Endothelial cell of umbilical vein (primary cell): Measurements from ENCODE around the gene XAGE3. TPM values are rescaled to one million over a fixed set of nuclear protein-coding genes. Genes with fewer than 3 reads are reported as not detected.

ENCODE experiments used
- BruUV-seq: library from RNA; stranded (reverse); fragments of 400-500 nt; replicated peaks from 2 replicates; lab custom pipeline; 2021; lab: Mats Ljungman, UMichigan
- CTCF ChIA-PET: fragments of 300-600, 350-600 bp; sonication (Branson Sonifier 250); formaldehyde crosslinking; loops from one replicate; lab custom pipeline; 2021; ENCODE audit warnings: antibody characterized with exemption, inconsistent platforms; lab: Charles Lee
- POLR2A ChIA-PET: fragments of 300-600, 350-600 bp; sonication (Branson Sonifier 250); formaldehyde crosslinking; loops from one replicate; lab custom pipeline; 2021; ENCODE audit warnings: antibody characterized with exemption, inconsistent platforms; lab: Charles Lee
- DNase-seq: peaks from one replicate; pipeline ENCODE4 v3.0.0-alpha.2; 2011; ENCODE audit warnings: low read depth, low spot score
- FAIRE-seq: peaks from 2 replicates; lab custom pipeline; 2011; peaks lifted over from hg19 to GRCh38; lab: Jason Lieb, UNC
- H2AFZ ChIP-seq: 2 replicates; pipeline ENCODE4 v1.6.0; 2012; ENCODE audit warnings: low read depth, low read length, control low read depth, inconsistent platforms
- H3K27ac ChIP-seq: 2 replicates; pipeline ENCODE4 v1.5.1; 2011; ENCODE audit warnings: low read depth, mild to moderate bottlenecking, control low read depth, low read length, moderate library complexity; ENCODE audit not compliant: insufficient read depth
- H3K27me3 ChIP-seq, 2 experiments: 2 replicates each; pipeline versions ENCODE4 v1.6.0 to v1.6.1; 2011; ENCODE audit warnings: low read length in 2 of 2, mixed read lengths in 1 of 2; ENCODE audit not compliant: control insufficient read depth in 2 of 2, insufficient read depth in 2 of 2
- H3K36me3 ChIP-seq, 2 experiments: 2 replicates in 1 of 2; 3 replicates in 1 of 2; pipeline ENCODE4 v1.5.1; 2011; ENCODE audit warnings: low read length in 2 of 2, mild to moderate bottlenecking in 1 of 2, moderate library complexity in 1 of 2; ENCODE audit not compliant: control insufficient read depth in 2 of 2, insufficient read depth in 2 of 2; ENCODE audit errors: extremely low read depth in 1 of 2
- H3K4me1 ChIP-seq: 3 replicates; pipeline ENCODE4 v1.5.1; 2011; ENCODE audit warnings: mild to moderate bottlenecking, low read length; ENCODE audit not compliant: control insufficient read depth, insufficient read depth; ENCODE audit errors: extremely low read depth
- H3K4me2 ChIP-seq: 2 replicates; pipeline ENCODE4 v1.6.1; 2011; ENCODE audit warnings: low read length, control low read depth, mixed read lengths; ENCODE audit not compliant: insufficient read depth
- H3K4me3 ChIP-seq, 3 experiments: fragments of 200-600 bp in 1 of 3; sonication (generic), shearing (Covaris generic) in 1 of 3; replicated peaks in 1 of 3; 2 replicates each; pipeline ENCODE4 v1.5.1; 2011 to 2016; ENCODE audit warnings: control low read depth in 3 of 3, low read length in 3 of 3, mild to moderate bottlenecking in 2 of 3, inconsistent platforms in 1 of 3, low read depth in 1 of 3, moderate library complexity in 1 of 3; ENCODE audit not compliant: insufficient read depth in 1 of 3
- H3K79me2 ChIP-seq: 2 replicates; pipeline ENCODE4 v1.6.0; 2012; ENCODE audit warnings: low read length, inconsistent platforms; ENCODE audit not compliant: control insufficient read depth, insufficient read depth
- H3K9ac ChIP-seq: replicated peaks from 2 replicates; pipeline ENCODE3; 2011; ENCODE audit warnings: low read length, control low read depth; ENCODE audit not compliant: insufficient read depth; ENCODE audit errors: extremely low read depth
- H3K9me1 ChIP-seq: replicated peaks from 3 replicates; pipeline ENCODE4 v1.6.0; 2011; ENCODE audit warnings: mild to moderate bottlenecking, low read length; ENCODE audit not compliant: control insufficient read depth, insufficient read depth; ENCODE audit errors: extremely low read depth
- H3K9me3 ChIP-seq: replicated peaks from 2 replicates; pipeline ENCODE4 v1.5.1; 2012; ENCODE audit warnings: low read length, inconsistent platforms; ENCODE audit not compliant: control insufficient read depth, insufficient read depth
- H4K20me1 ChIP-seq: replicated peaks from 2 replicates; pipeline ENCODE3; 2011; ENCODE audit warnings: mild to moderate bottlenecking, low read length; ENCODE audit not compliant: control insufficient read depth, insufficient read depth; ENCODE audit errors: extremely low read depth
- FOS ChIP-seq: IDR thresholded peaks from 2 replicates; pipeline ENCODE4 v1.6.1; 2011; ENCODE audit warnings: mild to moderate bottlenecking, low read length, moderate library complexity, borderline replicate concordance; ENCODE audit not compliant: insufficient read depth
- JUN ChIP-seq: IDR thresholded peaks from 2 replicates; pipeline ENCODE4 v1.6.1; 2011; ENCODE audit warnings: borderline replicate concordance, low read depth; ENCODE audit not compliant: insufficient read length, insufficient read depth
- MYC ChIP-seq: IDR thresholded peaks from one replicate; pipeline ENCODE4 v1.6.1; 2011; ENCODE audit warnings: mild to moderate bottlenecking, low read depth, low read length
- POLR2A ChIP-seq: IDR thresholded peaks from 2 replicates; pipeline ENCODE4 v1.6.1; 2012; ENCODE audit warnings: low read depth, mild to moderate bottlenecking, control low read depth, low read length
- POLR2AphosphoS5 ChIP-seq: IDR thresholded peaks from 2 replicates; pipeline ENCODE4 v1.6.1; 2012; ENCODE audit warnings: low read depth, mild to moderate bottlenecking, control low read depth, low read length, moderate library complexity; ENCODE audit not compliant: insufficient read depth
- dilution Hi-C: fragments of 300-500 bp; cut with MboI; formaldehyde crosslinking; loops from one replicate; pipeline ENCODE4 v1.15.0; 2019; ENCODE audit warnings: low sequenced_read_pairs; ENCODE audit not compliant: extremely low pct_ligation_motif_present
- intact Hi-C: fragments of 100-400 bp; cut with micrococcal nuclease; formaldehyde crosslinking; loops from one replicate; pipeline ENCODE4 v1.10.0; 2022
- polyA plus RNA-seq, 4 experiments: library from polyadenylated mRNA; depleted of rRNA in 3 of 4; stranded (reverse) in 3 of 4; unstranded in 1 of 4; fragments of >200 nt; gene quantifications; 2 replicates each; pipeline versions ENCODE4 v1.2.1 to v1.2.3, GENCODE V29; 2011 to 2012; ENCODE audit warnings: missing spikeins in 1 of 4
- total RNA-seq: library from RNA; stranded (reverse); gene quantifications from 2 replicates; pipeline ENCODE4 v1.2.3, GENCODE V29; 2021
- TF ChIP-seq, protein P1 (sequence below): IDR thresholded peaks from 2 replicates; pipeline ENCODE4 v1.6.1; 2011; ENCODE audit not compliant: insufficient read depth, insufficient read length

Gene XAGE3
- total and polyA plus RNA-seq, 2 donors (not counting 3 experiments of a cell fraction or from before 2014, with no cell fraction given): not detected

DNA sequence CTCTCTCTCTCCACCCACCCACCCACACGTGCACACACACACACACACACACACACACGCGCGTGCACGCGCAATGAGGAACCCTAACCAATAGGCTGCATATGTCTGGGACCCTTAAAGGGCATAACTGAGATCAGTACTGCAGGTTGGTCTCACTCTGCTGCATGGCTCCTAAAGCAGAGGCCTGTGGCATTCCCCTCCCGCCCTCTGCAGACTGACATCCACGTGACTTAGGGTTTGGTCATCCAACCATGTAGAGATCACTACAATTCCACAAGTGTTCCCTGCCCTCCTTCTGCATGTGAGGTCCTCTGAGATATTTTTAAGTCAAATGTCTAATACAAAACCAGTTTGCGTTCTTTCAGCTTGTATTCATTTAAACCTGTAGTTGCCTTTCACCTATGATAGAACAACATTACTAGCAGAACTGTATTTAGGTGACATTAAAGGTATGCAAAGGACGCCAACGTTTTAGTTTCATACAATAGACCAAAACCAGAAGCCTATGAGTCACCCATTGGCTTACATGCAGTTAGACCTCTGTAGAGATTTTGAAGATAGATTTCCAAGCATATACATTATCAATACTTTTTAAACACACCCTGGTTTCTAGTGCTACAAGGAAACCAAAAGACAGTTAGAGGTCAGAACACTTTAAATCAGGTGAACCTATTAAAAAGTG lies 46.7 kb downstream of the XAGE3 start:
- no peak overlapping the region for H2AFZ ChIP-seq
- CTCF ChIA-PET: no interaction called here
- FAIRE-seq: no peak
- dilution Hi-C loops (no loop called here), intact Hi-C loops (no loop called here)
- H3K4me1 ChIP-seq: no peaks in the 10 kb centered on the region
- H3K4me2 ChIP-seq: no peak overlapping the region
- no peaks in the 10 kb centered on the region for H3K36me3 ChIP-seq
- BruUV-seq: no TSS peak
- no peak for DNase-seq
- H3K4me3 ChIP-seq: no peak overlapping the region
- H3K27ac ChIP-seq: no peak overlapping the region
- no peaks in the 10 kb centered on the region for H3K79me2 ChIP-seq
- H3K9me3 ChIP-seq: no peaks in the 10 kb centered on the region
- no peaks in the 10 kb centered on the region for H4K20me1 ChIP-seq
- H3K9me1 ChIP-seq: no peaks in the 10 kb centered on the region
- no peak overlapping the region for H3K9ac ChIP-seq
- POLR2A ChIA-PET: no interaction called here
- TF ChIP-seq, protein P1, sequence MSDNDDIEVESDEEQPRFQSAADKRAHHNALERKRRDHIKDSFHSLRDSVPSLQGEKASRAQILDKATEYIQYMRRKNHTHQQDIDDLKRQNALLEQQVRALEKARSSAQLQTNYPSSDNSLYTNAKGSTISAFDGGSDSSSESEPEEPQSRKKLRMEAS: no peak
- TF ChIP-seq JUN (no peak), POLR2A (no peak), MYC (no peak)
- no peaks in the 10 kb centered on the region for H3K27me3 ChIP-seq

DNA sequence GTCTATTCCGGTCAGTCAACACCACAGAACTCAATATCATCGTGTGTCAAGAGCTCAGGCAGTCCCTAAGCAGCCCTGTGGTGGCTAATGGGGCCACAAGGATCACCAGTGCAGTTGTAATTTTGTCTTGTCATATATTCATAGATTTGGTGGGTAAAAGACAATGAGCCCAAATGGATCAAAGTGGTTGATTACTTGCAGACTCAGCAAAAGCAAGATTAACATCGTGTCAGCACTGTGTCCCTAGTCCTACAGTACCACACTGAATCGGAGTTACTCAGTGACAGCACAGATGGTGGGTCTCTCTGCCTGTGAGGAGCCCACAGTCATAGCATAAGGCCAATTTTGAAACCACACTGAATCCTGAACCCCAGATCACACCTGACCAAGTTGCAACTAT lies 48.1 kb downstream of the XAGE3 start:
- dilution Hi-C loops: no loop called here

More for the DNA sequence above, 48.1 kb downstream of the XAGE3 start:
- H4K20me1 ChIP-seq: no peaks in the 10 kb centered on the region
- H3K4me3 ChIP-seq: no peak overlapping the region
- H3K79me2 ChIP-seq: no peaks in the 10 kb centered on the region
- no peak overlapping the region for H3K27ac ChIP-seq
- no peaks in the 10 kb centered on the region for H3K9me3 ChIP-seq
- no peaks in the 10 kb centered on the region for H3K4me1 ChIP-seq
- TF ChIP-seq POLR2AphosphoS5 (no peak), FOS (no peak), JUN (no peak)
- H3K9me1 ChIP-seq: no peaks in the 10 kb centered on the region
- H3K9ac ChIP-seq: no peak overlapping the region
- FAIRE-seq (no peak), DNase-seq (no peak)
- ChIA-PET CTCF (no interaction called here), POLR2A (no interaction called here)
- no peak overlapping the region for H2AFZ ChIP-seq
- H3K27me3 ChIP-seq: no peaks in the 10 kb centered on the region
- intact Hi-C loops: no loop called here
- no TSS peak for BruUV-seq
- H3K36me3 ChIP-seq: no peaks in the 10 kb centered on the region
- no peak overlapping the region for H3K4me2 ChIP-seq

Other genes with a start within 250 kb of the XAGE3 start
- not detected in 2 replicates for gene SSX7, start 213.2 kb downstream of the XAGE3 start, total RNA-seq
- not detected in 2 replicates for gene SSX7, start 213.2 kb downstream of the XAGE3 start, polyA plus RNA-seq
- not detected in 2 replicates for gene SSX2, start 160.9 kb downstream of the XAGE3 start, total RNA-seq
- not detected in 2 replicates for gene SSX2, start 160.9 kb downstream of the XAGE3 start, polyA plus RNA-seq
- gene SSX2B, start 116.8 kb downstream of the XAGE3 start, total RNA-seq: not detected in 2 replicates
- gene SSX2B, start 116.8 kb downstream of the XAGE3 start, polyA plus RNA-seq: not detected in 2 replicates
- not detected in 2 replicates for gene SPANXN5, start 70.7 kb downstream of the XAGE3 start, total RNA-seq
- gene SPANXN5, start 70.7 kb downstream of the XAGE3 start, polyA plus RNA-seq: not detected in 2 replicates
- not detected in 2 replicates for gene XAGE5, start 56.8 kb downstream of the XAGE3 start, total RNA-seq
- gene XAGE5, start 56.8 kb downstream of the XAGE3 start, polyA plus RNA-seq: not detected in 2 replicates
- 10.8 and 16.7 TPM in 2 replicates for gene FAM156B, start 29.2 kb upstream of the XAGE3 start, total RNA-seq
- gene FAM156B, start 29.2 kb upstream of the XAGE3 start, polyA plus RNA-seq: 33.9 and 35.4 TPM in 2 replicates
- gene FAM156A, start 90.4 kb upstream of the XAGE3 start, total RNA-seq: 15.3 and 18.2 TPM in 2 replicates
- gene FAM156A, start 90.4 kb upstream of the XAGE3 start, polyA plus RNA-seq: 11.3 and 16.1 TPM in 2 replicates
- gene GPR173, start 180.7 kb upstream of the XAGE3 start, total RNA-seq: 8.3 and 11.3 TPM in 2 replicates
- gene GPR173, start 180.7 kb upstream of the XAGE3 start, polyA plus RNA-seq: 9.2 and 12.7 TPM in 2 replicates
- 15.9 and 17.3 TPM in 2 replicates for gene TSPYL2, start 214.3 kb upstream of the XAGE3 start, total RNA-seq
- gene TSPYL2, start 214.3 kb upstream of the XAGE3 start, polyA plus RNA-seq: 17.8 and 18.9 TPM in 2 replicates
- 8.6 and 9.8 TPM in 2 replicates for gene KANTR, start 226.1 kb upstream of the XAGE3 start, total RNA-seq
- gene KANTR, start 226.1 kb upstream of the XAGE3 start, polyA plus RNA-seq: 2.8 and 3.1 TPM in 2 replicates